OCI-LY3 (cell line): Measurements from ENCODE around the gene SERTAD3.

Source experiments
- H2AFZ ChIP-seq: fragments of 200-600, 300-600 bp; shearing (Covaris generic); 2 replicates; pipeline ENCODE4 v1.6.0; 2014; ENCODE audit warnings: antibody characterized with exemption, low read depth, low read length
- H3K27ac ChIP-seq: fragments of 200-600, 300-600 bp; sonication (generic); 2 replicates; pipeline ENCODE4 v1.5.1; 2014; ENCODE audit warnings: mild to moderate bottlenecking, low read length, moderate library complexity, mixed read lengths
- H3K27me3 ChIP-seq: fragments of 200-600, 300-600 bp; sonication (generic); 2 replicates; pipeline ENCODE4 v1.6.1; 2014; ENCODE audit warnings: low read depth, low read length, mixed read lengths
- H3K36me3 ChIP-seq: fragments of 200-600, 300-600 bp; sonication (generic); replicated peaks from 2 replicates; pipeline ENCODE3; 2014; ENCODE audit warnings: low read depth, low read length, mixed read lengths
- H3K4me1 ChIP-seq: fragments of 300-600, 200-600 bp; sonication (generic); 2 replicates; pipeline ENCODE4 v1.6.1; 2014; ENCODE audit warnings: low read length, mixed read lengths
- H3K4me2 ChIP-seq: fragments of 200-600, 300-600 bp; sonication (generic); 2 replicates; pipeline ENCODE4 v1.6.1; 2014; ENCODE audit warnings: low read length, mixed read lengths
- H3K4me3 ChIP-seq: fragments of 300-600, 200-600 bp; sonication (generic); 2 replicates; pipeline ENCODE4 v1.5.1; 2014; ENCODE audit warnings: antibody characterized with exemption, mild to moderate bottlenecking, low read length, moderate library complexity
- H3K79me2 ChIP-seq: fragments of 300-600, 200-600 bp; shearing (Covaris generic); 2 replicates; pipeline ENCODE4 v1.6.1; 2014; ENCODE audit warnings: mild to moderate bottlenecking, low read length, mixed read lengths
- H3K9ac ChIP-seq: fragments of 300-600, 200-600 bp; shearing (Covaris generic); 2 replicates; pipeline ENCODE4 v1.6.0; 2014; ENCODE audit warnings: mild to moderate bottlenecking, low read length, moderate library complexity
- H3K9me3 ChIP-seq: fragments of 200-600, 300-600 bp; shearing (Covaris generic); 2 replicates; pipeline ENCODE4 v1.6.1; 2014; ENCODE audit warnings: low read length, mixed read lengths; ENCODE audit not compliant: insufficient read depth
- H4K20me1 ChIP-seq: fragments of 200-600, 300-600 bp; sonication (generic); 2 replicates; pipeline ENCODE4 v1.6.1; 2016; ENCODE audit warnings: low read length, mixed read lengths; ENCODE audit not compliant: insufficient read depth
- EZH2phosphoT487 ChIP-seq: fragments of 200-600 bp; shearing (Covaris generic); IDR thresholded peaks from 2 replicates; pipeline ENCODE4 v1.6.1; 2018; ENCODE audit warnings: antibody characterized with exemption, mixed run types, low read depth
- TF ChIP-seq, protein P1 (sequence below): fragments of 200-600, 300-600 bp; sonication (generic); IDR thresholded peaks from 2 replicates; pipeline ENCODE4 v1.5.1; 2014; ENCODE audit warnings: antibody characterized with exemption, low read length, low read depth

Gene SERTAD3

DNA sequence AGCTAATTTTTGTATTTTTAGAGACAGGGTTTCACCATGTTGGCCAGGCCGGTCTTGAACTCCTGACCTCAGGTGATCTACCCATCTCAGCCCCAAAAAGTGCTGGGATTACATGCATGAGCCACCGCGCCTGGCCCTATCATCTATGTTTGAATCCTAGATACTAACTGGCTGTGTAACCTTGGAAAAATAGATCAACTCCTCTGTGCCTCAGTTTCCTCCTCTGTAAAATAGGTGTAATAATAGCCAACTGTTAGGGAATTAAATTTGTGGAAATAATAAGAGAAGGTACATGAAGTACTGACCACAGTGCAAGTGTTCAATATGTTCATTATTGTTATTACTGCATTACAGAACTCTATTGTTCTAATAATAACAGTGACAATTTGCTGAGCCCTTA lies 27.0 kb upstream of the SERTAD3 start:
- Histone ChIP-seq H3K4me2 (no peak overlapping the region), H3K9ac (no peak overlapping the region), H2AFZ (no peak overlapping the region), H3K27me3 (no peaks in the 10 kb centered on the region), H3K27ac (no peak overlapping the region), H3K4me3 (no peak overlapping the region), H4K20me1 (no peaks in the 10 kb centered on the region), H3K79me2 (no peaks in the 10 kb centered on the region), H3K9me3 (no peaks in the 10 kb centered on the region), H3K36me3 (no peaks in the 10 kb centered on the region), H3K4me1 (peaks cover 4% of the 10 kb centered on the region)
- TF ChIP-seq, protein P1, sequence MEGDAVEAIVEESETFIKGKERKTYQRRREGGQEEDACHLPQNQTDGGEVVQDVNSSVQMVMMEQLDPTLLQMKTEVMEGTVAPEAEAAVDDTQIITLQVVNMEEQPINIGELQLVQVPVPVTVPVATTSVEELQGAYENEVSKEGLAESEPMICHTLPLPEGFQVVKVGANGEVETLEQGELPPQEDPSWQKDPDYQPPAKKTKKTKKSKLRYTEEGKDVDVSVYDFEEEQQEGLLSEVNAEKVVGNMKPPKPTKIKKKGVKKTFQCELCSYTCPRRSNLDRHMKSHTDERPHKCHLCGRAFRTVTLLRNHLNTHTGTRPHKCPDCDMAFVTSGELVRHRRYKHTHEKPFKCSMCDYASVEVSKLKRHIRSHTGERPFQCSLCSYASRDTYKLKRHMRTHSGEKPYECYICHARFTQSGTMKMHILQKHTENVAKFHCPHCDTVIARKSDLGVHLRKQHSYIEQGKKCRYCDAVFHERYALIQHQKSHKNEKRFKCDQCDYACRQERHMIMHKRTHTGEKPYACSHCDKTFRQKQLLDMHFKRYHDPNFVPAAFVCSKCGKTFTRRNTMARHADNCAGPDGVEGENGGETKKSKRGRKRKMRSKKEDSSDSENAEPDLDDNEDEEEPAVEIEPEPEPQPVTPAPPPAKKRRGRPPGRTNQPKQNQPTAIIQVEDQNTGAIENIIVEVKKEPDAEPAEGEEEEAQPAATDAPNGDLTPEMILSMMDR: no peak
- no peak for TF ChIP-seq EZH2phosphoT487

GRCh38 chr19:40469011-40469410 lies 24.9 kb upstream of the SERTAD3 start:
- H3K27me3 ChIP-seq: no peaks in the 10 kb centered on the region
- H3K4me2 ChIP-seq: no peak overlapping the region
- H3K9me3 ChIP-seq: no peaks in the 10 kb centered on the region
- no peaks in the 10 kb centered on the region for H3K36me3 ChIP-seq
- no peak overlapping the region for H3K4me3 ChIP-seq
- peaks cover 15% of the 10 kb centered on the region for H3K4me1 ChIP-seq
- no peaks in the 10 kb centered on the region for H4K20me1 ChIP-seq
- TF ChIP-seq, protein P1: no peak
- TF ChIP-seq EZH2phosphoT487: no peak
- no peak overlapping the region for H3K27ac ChIP-seq
- H3K79me2 ChIP-seq: no peaks in the 10 kb centered on the region
- no peak overlapping the region for H3K9ac ChIP-seq
- no peak overlapping the region for H2AFZ ChIP-seq

DNA sequence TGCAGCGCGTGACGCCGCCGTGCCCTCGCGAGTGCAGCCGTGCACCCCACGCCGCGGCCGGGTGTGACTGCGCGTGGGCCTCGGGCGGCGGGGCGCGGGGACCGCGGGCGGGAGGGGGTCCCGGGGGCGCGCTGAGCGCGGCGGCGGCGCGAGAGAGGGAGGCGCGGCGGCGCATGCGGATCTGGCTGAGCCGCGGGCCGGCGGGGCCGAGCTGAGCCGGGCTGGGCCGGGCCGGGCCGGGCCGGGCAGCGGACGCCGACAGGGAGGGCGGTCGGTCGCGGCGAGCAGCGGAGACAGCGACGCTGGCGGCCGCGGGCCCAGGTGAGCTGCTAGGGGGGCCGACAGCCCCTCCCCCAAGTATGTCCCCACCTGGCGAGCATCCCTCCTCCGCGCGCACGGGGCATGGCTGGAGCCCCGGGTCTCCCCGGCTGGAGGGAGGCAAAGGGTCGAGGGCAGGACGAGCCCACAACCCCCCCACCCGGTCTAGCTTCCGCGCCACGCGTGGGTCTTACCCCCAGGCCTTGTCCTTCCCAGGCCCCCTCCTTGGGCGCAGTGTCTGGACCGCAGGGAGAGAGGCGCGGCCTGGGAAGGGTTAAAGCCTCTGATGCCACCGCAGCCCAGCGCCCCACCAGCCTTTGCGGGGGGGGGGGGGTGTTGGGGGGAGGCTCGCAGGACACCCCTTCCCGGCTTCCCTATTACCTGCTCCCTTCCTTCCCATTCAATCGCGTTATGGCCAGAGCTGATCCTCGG lies 23.0 kb upstream of the SERTAD3 start, which contains the start of gene SPTBN4:
Gene SPTBN4, plus strand, starts transcription at position 17 of the 750 bp plus-strand sequence. CDS start 5,621 bp downstream, outside the sequence.
- Histone ChIP-seq H3K27ac (no peak within 1 kb of the TSS), H3K79me2 (no peaks in the 10 kb centered on the region), H3K9me3 (no peaks in the 10 kb centered on the region), H3K4me2 (peak within 1 kb of the TSS; percentile 82), H3K9ac (peak within 1 kb of the TSS; percentile 9; the same call in 1 of the 2 replicates), H3K36me3 (no peaks in the 10 kb centered on the region), H3K4me1 (peaks cover 21% of the 10 kb centered on the region), H3K4me3 (peak within 1 kb of the TSS; percentile 87), H2AFZ (peak within 1 kb of the TSS; percentile 65; the same call in 1 of the 2 replicates), H4K20me1 (no peaks in the 10 kb centered on the region), H3K27me3 (no peaks in the 10 kb centered on the region)
- TF ChIP-seq, protein P1: no peak
- no peak for TF ChIP-seq EZH2phosphoT487

DNA sequence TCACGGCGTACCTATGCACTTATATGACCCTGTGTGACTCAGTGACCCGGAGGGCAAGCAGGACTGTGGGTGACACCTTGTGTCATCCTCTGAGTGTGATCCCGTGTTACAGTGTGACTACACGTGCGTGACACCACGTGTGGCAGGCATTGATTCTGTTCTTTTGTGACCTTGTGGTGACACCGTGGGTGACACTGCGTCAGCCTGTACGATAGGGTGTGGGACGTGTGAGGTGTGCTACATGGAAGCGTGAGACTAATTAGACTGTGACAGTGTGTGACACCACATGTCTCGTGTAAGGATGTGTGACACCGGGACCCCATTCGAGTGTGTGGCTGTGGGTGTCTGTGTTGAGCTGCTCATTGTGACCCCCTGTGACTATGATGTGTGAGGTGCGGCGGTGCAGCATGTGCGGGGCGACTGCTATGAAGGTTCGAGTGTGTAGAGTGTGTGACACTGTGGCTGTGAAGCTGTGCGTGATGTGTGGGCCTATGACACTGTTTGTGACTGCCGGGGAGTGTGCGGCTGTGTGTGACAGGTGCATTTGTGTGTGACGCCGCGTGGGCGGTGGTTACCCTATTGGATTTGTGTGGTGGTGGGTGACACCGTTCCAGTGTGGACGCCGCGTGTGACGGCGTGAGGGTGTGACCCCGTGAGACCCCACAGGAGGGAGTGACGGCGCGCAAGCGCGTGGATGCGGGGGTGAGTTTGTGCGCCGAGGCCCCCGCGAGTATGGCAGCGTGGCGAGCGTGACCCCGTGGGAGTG lies 22.3 kb upstream of the SERTAD3 start:
- Histone ChIP-seq H3K27ac (no peak overlapping the region), H3K4me2 (peak overlapping the region; percentile 82), H4K20me1 (no peaks in the 10 kb centered on the region), H3K36me3 (no peaks in the 10 kb centered on the region), H3K27me3 (no peaks in the 10 kb centered on the region), H3K4me3 (peak overlapping the region; percentile 87), H3K9ac (peak overlapping the region; percentile 9; the same call in 1 of the 2 replicates), H3K4me1 (peaks cover 28% of the 10 kb centered on the region), H2AFZ (peak overlapping the region; percentile 65; the same call in 1 of the 2 replicates), H3K9me3 (no peaks in the 10 kb centered on the region), H3K79me2 (no peaks in the 10 kb centered on the region)
- no peak for TF ChIP-seq EZH2phosphoT487
- TF ChIP-seq, protein P1: no peak
